PC-9 (cell line): ENCODE data around the gene KIF26A. TPM values are rescaled to one million over a fixed set of nuclear protein-coding genes. Genes with fewer than 3 reads are reported as not detected.

Source experiments
- BruUV-seq: library from RNA; stranded (reverse); fragments of 400-500 nt; replicated peaks from 2 replicates; lab custom pipeline; 2021; lab: Mats Ljungman, UMichigan
- CTCF ChIA-PET: fragments of 300-600 bp; sonication (Branson Sonifier 250); formaldehyde crosslinking; loops from one replicate; lab custom pipeline; 2022; ENCODE audit warnings: antibody characterized with exemption; lab: Charles Lee
- POLR2A ChIA-PET: fragments of 300-600 bp; sonication (Branson Sonifier 250); formaldehyde crosslinking; loops from one replicate; lab custom pipeline; 2022; ENCODE audit warnings: antibody characterized with exemption; ENCODE audit not compliant: unreplicated experiment; lab: Charles Lee
- DNase-seq, 2 experiments: peaks; one replicate each; pipeline versions ENCODE4 v3.0.0 to v3.0.0-alpha.2; 2015 to 2022; ENCODE audit warnings: mixed read lengths in 1 of 2
- H2AFZ ChIP-seq: fragments of 200-600 bp; sonication (generic); 2 replicates; pipeline ENCODE4 v1.8.1; 2017; ENCODE audit warnings: antibody characterized with exemption
- H3F3A ChIP-seq: fragments of 200-600 bp; sonication (generic); 2 replicates; pipeline ENCODE4 v1.8.1; 2017; ENCODE audit warnings: antibody characterized with exemption, mild to moderate bottlenecking, low read depth; ENCODE audit not compliant: insufficient read depth
- H3K27ac ChIP-seq: fragments of 200-600 bp; sonication (generic); 2 replicates; pipeline ENCODE4 v1.6.1; 2016; ENCODE audit warnings: mixed run types
- H3K27me3 ChIP-seq: fragments of 200-600 bp; sonication (generic); 2 replicates; pipeline ENCODE4 v1.6.1; 2016; ENCODE audit warnings: low read depth, mixed run types; ENCODE audit not compliant: insufficient read depth
- H3K36me3 ChIP-seq: fragments of 200-600 bp; sonication (generic); 2 replicates; pipeline ENCODE4 v1.6.1; 2016; ENCODE audit warnings: low read depth, mixed run types
- H3K4me1 ChIP-seq: fragments of 200-600 bp; sonication (generic); replicated peaks from 2 replicates; pipeline ENCODE4 v1.6.1; 2016; ENCODE audit warnings: mixed run types; ENCODE audit not compliant: insufficient read depth
- H3K4me2 ChIP-seq: fragments of 200-600 bp; sonication (generic); 2 replicates; pipeline ENCODE4 v1.6.1; 2017; ENCODE audit warnings: mixed run types
- H3K4me3 ChIP-seq: fragments of 200-600 bp; sonication (generic); 2 replicates; pipeline ENCODE4 v1.6.1; 2016; ENCODE audit warnings: mixed run types
- H3K79me2 ChIP-seq: fragments of 200-600 bp; sonication (generic); 2 replicates; pipeline ENCODE4 v1.6.1; 2017; ENCODE audit warnings: low read depth, mixed run types
- H3K9me2 ChIP-seq: fragments of 200-600 bp; sonication (generic); 2 replicates; pipeline ENCODE4 v1.8.1; 2017; ENCODE audit warnings: mild to moderate bottlenecking; ENCODE audit not compliant: insufficient read depth
- H3K9me3 ChIP-seq: fragments of 200-600 bp; sonication (generic); 2 replicates; pipeline ENCODE4 v1.8.1; 2016; ENCODE audit warnings: low read depth; ENCODE audit not compliant: insufficient read depth
- H4K20me1 ChIP-seq: fragments of 200-600 bp; sonication (generic); 2 replicates; pipeline ENCODE4 v1.8.1; 2017; ENCODE audit not compliant: insufficient read depth
- EZH2 ChIP-seq: fragments of 200-600 bp; sonication (generic); IDR thresholded peaks from 2 replicates; pipeline ENCODE4 v1.8.0; 2017; ENCODE audit warnings: antibody characterized with exemption, low read depth
- intact Hi-C: fragments of 100-400 bp; cut with micrococcal nuclease; formaldehyde crosslinking; loops from one replicate; pipeline ENCODE4 v1.10.0; 2022; ENCODE audit not compliant: unreplicated experiment
- total RNA-seq: library from RNA; stranded (reverse); gene quantifications from 2 replicates; pipeline ENCODE4 v1.2.3, GENCODE V29; 2021
- TF ChIP-seq, protein P1 (sequence below): fragments of 200-600 bp; sonication (generic); conservative IDR thresholded peaks from 2 replicates; pipeline ENCODE4 v1.6.1; 2017; ENCODE audit warnings: mixed run types, antibody characterized with exemption, mild to moderate bottlenecking, moderate library complexity

Gene KIF26A
- total RNA-seq, 1 experiment from 2014 or later, result 0.17 TPM

DNA sequence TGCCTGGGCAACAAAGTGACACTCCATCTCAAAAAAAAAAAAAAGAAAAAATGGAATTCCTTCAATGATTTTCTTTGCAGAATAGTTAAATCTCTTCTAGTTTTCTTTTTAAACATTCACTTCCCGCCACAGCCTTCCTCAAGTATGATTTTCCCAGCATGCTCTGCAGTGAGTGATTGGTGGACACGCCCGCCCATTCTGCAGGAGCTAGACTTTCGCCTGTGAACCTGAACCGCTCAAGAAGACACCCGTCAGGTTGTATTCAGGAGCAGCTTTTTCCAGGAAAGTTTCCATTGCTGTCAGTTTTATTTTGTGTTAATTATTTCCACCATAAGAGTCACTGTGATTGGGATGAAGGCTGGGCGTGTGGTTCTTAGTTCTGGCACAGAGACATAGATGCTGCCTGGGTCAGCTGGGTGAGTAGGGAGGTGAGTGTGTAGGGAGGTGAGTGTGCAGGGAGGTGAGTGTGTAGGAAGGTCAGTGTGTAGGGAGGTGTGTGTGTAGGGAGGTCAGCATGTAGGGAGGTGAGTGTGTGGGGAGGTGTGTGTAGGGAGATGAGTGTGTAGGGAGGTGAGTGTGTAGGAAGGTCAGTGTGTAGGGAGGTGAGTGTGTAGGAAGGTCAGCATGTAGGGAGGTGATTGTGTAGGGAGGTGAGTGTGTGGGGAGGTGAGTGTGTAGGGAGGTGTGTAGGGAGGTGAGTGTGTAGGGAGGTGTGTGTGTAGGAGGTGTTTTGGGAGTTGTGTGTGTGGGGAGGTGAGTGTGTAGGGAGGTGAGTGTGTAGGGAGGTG, 76.2 kb downstream of the KIF26A start:
- Histone ChIP-seq H3K79me2 (no peaks in the 10 kb centered on the region), H3K27ac (no peak overlapping the region), H3K4me3 (no peak overlapping the region), H3K27me3 (peaks cover 83% of the 10 kb centered on the region), H3K36me3 (no peaks in the 10 kb centered on the region), H4K20me1 (no peaks in the 10 kb centered on the region; the same call in 1 of the 2 replicates), H3F3A (no peaks in the 10 kb centered on the region), H3K4me2 (no peak overlapping the region), H3K4me1 (no peaks in the 10 kb centered on the region), H3K9me2 (no peaks in the 10 kb centered on the region), H3K9me3 (no peaks in the 10 kb centered on the region), H2AFZ (no peak overlapping the region)
- intact Hi-C loops, result no loop called here
- ChIA-PET CTCF (no interaction called here), POLR2A (no interaction called here)
- no peak for TF ChIP-seq EZH2
- TF ChIP-seq, protein P1, sequence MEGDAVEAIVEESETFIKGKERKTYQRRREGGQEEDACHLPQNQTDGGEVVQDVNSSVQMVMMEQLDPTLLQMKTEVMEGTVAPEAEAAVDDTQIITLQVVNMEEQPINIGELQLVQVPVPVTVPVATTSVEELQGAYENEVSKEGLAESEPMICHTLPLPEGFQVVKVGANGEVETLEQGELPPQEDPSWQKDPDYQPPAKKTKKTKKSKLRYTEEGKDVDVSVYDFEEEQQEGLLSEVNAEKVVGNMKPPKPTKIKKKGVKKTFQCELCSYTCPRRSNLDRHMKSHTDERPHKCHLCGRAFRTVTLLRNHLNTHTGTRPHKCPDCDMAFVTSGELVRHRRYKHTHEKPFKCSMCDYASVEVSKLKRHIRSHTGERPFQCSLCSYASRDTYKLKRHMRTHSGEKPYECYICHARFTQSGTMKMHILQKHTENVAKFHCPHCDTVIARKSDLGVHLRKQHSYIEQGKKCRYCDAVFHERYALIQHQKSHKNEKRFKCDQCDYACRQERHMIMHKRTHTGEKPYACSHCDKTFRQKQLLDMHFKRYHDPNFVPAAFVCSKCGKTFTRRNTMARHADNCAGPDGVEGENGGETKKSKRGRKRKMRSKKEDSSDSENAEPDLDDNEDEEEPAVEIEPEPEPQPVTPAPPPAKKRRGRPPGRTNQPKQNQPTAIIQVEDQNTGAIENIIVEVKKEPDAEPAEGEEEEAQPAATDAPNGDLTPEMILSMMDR, result no peak
- DNase-seq, result no peak
- no TSS peak for BruUV-seq

DNA sequence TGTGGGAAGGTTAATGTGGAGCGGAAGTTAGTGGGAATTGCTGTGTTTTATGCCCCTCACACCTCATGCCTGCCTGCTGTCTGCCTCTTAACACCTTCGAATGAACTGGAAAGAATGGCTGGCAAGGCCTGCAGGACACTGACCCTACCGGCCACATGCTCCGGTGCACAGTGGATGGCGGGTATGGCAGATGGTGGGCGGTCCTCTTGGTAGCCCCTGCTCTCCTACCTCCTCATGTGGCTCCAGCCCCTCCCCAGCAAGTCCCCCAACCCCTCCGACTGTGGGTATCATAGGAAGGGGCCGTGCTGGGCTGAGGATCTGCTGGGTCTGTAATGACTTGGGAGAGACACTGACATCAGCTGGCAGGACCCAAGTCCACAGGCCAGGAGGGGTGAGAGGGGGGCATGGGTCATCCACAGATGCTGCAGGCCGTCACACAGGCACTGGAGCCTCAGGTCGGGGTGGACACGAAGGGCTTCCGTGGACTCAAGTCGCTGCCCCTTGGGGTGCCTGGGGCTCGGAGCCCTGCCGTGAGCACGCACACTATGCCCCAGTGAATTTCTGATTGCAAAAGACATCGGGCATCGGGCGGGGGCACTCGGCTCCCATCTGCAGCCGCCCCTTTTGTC, 77.4 kb downstream of the KIF26A start:
- no TSS peak for BruUV-seq
- ChIA-PET CTCF (no interaction called here), POLR2A (no interaction called here)
- intact Hi-C loops, result no loop called here
- Histone ChIP-seq H3K4me3 (no peak overlapping the region), H3K9me3 (no peaks in the 10 kb centered on the region), H3K9me2 (no peaks in the 10 kb centered on the region), H4K20me1 (no peaks in the 10 kb centered on the region; the same call in 1 of the 2 replicates), H2AFZ (no peak overlapping the region), H3K36me3 (no peaks in the 10 kb centered on the region), H3K4me2 (no peak overlapping the region), H3K27ac (no peak overlapping the region), H3K4me1 (no peaks in the 10 kb centered on the region), H3F3A (no peaks in the 10 kb centered on the region), H3K27me3 (peaks cover 83% of the 10 kb centered on the region), H3K79me2 (no peaks in the 10 kb centered on the region)
- no peak for DNase-seq
- TF ChIP-seq EZH2, result no peak
- TF ChIP-seq, protein P1, result no peak

DNA sequence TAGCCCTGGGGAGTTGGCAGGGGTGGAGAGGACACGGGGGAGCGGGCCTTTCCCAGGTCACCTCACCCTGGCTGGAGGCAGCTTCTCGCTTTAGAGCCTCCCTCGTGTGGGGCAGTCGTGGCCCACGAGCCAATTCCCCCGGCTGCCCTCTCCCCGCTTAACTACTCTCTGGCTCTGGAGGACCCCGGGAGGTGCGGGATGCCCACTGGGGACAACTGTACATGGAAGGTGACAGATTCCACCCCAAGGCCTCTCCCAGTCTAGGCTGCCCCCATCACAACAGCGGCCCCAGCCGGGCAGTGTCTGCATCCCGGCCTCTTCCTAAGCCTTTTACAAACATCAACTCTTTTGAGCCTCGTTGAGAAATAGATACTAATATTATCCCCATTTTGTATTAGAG, 78.1 kb downstream of the KIF26A start:
- H3K4me2 ChIP-seq, result no peak overlapping the region
- H3K4me1 ChIP-seq, result no peaks in the 10 kb centered on the region
- no peak overlapping the region for H3K27ac ChIP-seq
- no peaks in the 10 kb centered on the region for H3K79me2 ChIP-seq
- H3K9me2 ChIP-seq, result no peaks in the 10 kb centered on the region
- POLR2A ChIA-PET, result no interaction called here
- H3K27me3 ChIP-seq, result peaks cover 83% of the 10 kb centered on the region
- H3F3A ChIP-seq, result no peaks in the 10 kb centered on the region
- no peak overlapping the region for H3K4me3 ChIP-seq
- no peaks in the 10 kb centered on the region; the same call in 1 of the 2 replicates for H4K20me1 ChIP-seq
- DNase-seq, result no peak
- no TSS peak for BruUV-seq
- CTCF ChIA-PET, result no interaction called here
- H2AFZ ChIP-seq, result no peak overlapping the region
- intact Hi-C loops, result no loop called here
- TF ChIP-seq, protein P1, result no peak
- no peak for TF ChIP-seq EZH2
- H3K9me3 ChIP-seq, result no peaks in the 10 kb centered on the region
- no peaks in the 10 kb centered on the region for H3K36me3 ChIP-seq
